Measurements from ENCODE around the gene DDC.

Gene DDC

DNA sequence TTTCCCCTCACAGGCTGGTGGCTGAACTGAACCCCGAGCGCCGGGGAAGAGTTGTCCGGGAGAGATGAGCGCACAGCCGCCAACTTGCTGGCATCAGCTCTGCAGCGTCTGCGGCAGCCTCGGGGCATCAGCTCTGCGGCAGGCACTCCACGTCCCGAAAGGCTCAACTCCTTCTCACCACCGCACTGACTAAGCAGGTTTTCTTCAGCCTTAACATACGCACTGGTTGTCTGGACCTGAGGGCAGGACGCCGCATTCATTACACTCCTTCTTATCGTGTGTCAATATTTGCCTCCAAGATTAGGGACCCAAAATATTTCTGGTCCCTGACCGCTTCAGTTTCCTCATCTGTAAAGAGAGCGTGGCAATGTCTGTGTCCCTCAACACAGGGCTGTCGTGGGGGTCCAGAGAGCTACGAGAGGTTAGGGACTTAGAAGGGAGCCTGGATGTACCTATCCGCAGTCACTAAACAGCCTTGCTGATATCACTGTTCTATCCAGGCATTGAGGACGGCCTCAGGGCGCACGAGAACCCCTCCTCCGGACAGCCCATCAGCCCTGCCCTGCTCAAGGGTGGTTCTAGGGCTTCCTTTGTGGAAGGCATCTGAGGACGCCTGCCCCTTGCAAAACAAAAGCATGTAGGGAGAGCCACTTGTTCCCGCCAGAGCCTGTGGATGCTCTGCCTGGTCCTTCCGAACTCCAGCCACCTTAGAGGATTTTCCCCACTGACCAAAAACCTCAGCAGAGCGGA lies 72.3 kb downstream of the DDC start:
- TF ChIP-seq, protein P1, sequence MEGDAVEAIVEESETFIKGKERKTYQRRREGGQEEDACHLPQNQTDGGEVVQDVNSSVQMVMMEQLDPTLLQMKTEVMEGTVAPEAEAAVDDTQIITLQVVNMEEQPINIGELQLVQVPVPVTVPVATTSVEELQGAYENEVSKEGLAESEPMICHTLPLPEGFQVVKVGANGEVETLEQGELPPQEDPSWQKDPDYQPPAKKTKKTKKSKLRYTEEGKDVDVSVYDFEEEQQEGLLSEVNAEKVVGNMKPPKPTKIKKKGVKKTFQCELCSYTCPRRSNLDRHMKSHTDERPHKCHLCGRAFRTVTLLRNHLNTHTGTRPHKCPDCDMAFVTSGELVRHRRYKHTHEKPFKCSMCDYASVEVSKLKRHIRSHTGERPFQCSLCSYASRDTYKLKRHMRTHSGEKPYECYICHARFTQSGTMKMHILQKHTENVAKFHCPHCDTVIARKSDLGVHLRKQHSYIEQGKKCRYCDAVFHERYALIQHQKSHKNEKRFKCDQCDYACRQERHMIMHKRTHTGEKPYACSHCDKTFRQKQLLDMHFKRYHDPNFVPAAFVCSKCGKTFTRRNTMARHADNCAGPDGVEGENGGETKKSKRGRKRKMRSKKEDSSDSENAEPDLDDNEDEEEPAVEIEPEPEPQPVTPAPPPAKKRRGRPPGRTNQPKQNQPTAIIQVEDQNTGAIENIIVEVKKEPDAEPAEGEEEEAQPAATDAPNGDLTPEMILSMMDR (IDR thresholded peaks at IDR 0.05; ENCODE audit: borderline replicate concordance, insufficient read depth, low read depth, low read length), result no peak
- no peak overlapping the region for H3K4me3 ChIP-seq (ENCODE audit: low read depth, low read length)

DNA sequence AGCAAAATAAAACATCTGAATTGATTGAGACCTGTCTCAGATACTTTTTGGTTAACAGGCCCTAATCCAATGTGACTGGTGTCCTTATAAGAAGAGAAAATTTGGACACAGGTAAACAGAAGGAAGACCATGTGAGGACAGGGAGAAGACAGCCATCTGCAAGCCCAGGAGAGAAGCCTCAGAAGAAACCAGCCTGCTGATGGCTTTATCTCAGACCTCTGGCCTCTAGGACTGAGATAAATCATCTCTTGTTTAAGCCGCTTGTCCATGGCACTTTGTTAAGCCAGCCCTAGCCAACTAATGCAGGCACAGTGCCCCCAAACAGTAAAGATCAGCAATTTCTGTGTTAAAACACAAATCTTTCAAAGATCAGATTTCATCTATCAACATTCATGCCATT lies 73.3 kb downstream of the DDC start:
- TF ChIP-seq, protein P1 (IDR thresholded peaks at IDR 0.05; ENCODE audit: borderline replicate concordance, insufficient read depth, low read depth, low read length), result no peak
- no peak overlapping the region for H3K4me3 ChIP-seq (ENCODE audit: low read depth, low read length)

DNA sequence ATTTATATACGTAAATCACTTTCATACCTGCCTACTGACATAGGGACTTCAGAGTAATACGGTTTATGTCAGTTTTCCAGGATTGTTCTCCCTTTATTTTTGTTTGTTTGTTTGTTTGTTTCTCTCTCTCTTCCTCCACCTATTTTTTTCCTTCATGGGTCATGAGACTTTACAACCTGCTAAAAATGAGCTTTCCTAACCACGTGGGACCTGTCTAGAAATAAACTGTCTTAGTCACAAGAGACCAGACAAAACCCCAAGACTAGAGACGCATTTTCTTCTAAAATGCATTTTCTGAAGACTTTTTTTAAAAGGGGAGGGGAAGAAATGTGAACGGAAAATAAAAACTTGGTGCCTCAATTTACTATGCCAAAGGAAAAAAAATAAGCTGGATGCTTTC lies 74.0 kb downstream of the DDC start:
- TF ChIP-seq, protein P1 (IDR thresholded peaks at IDR 0.05; ENCODE audit: borderline replicate concordance, insufficient read depth, low read depth, low read length), result no peak
- H3K4me3 ChIP-seq (ENCODE audit: low read depth, low read length), result no peak overlapping the region

DNA sequence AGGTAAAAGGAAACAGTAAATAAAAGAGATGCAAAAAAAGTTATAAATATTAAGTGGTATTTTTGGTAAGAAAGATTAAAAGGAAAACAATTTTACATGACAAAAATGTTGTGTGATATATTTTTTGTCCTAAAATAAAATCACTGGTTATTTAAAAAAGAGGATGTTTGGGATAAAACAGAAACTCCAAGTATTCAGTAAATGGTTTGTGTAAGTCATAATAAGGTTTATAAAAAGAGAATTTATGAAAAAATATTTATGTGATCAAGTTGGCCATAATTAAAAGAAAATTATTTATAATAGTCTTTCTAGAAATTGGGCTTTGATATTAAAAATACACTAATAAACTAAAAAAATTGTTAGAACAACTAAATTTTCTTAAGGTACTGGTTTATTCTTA lies 76.8 kb downstream of the DDC start:
- no peak overlapping the region for H3K4me3 ChIP-seq (ENCODE audit: low read depth, low read length)
- TF ChIP-seq, protein P1 (IDR thresholded peaks at IDR 0.05; ENCODE audit: borderline replicate concordance, insufficient read depth, low read depth, low read length), result no peak

DNA sequence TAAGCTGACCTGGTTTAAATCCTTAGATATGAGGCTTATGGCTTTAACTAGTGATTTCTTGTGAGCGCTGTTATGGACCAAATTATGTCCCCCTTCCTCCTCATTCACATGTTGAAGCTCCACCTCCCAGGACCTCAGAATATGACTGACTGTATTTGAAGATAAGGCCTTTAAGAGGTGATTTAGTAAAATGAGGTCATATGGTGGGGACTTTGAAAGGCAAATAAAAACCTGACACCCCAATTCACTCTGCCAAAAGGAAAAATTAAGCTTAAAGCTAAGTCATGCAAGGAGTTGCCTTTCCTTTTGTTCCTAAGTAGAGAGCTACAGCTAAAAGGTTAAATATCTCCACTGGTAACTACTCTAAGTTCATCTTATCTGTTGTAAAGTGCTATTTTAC lies 78.7 kb downstream of the DDC start:
- no peak overlapping the region for H3K4me3 ChIP-seq (ENCODE audit: low read depth, low read length)
- TF ChIP-seq, protein P1 (IDR thresholded peaks at IDR 0.05; ENCODE audit: borderline replicate concordance, insufficient read depth, low read depth, low read length), result no peak

DNA sequence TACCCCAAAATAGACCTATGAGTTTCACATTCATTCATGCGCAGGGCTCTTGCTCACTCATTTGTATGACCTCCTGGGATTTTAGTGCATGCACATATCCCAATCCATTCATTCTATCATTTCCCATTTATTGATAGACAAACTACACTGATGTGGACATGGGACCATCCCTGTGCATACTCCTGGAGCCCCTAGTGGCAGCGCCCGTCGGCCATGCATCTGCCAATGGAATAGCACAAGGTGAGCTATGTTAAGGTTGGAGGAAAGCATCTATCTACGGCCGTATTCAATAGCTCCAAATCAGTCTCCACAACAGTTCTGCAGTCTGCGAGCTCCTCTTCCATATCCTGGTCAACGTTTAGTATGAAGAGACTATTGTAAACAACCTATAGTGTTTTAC lies 83.3 kb downstream of the DDC start:
- TF ChIP-seq, protein P1 (IDR thresholded peaks at IDR 0.05; ENCODE audit: borderline replicate concordance, insufficient read depth, low read depth, low read length), result no peak
- H3K4me3 ChIP-seq (ENCODE audit: low read depth, low read length), result no peak overlapping the region

DNA sequence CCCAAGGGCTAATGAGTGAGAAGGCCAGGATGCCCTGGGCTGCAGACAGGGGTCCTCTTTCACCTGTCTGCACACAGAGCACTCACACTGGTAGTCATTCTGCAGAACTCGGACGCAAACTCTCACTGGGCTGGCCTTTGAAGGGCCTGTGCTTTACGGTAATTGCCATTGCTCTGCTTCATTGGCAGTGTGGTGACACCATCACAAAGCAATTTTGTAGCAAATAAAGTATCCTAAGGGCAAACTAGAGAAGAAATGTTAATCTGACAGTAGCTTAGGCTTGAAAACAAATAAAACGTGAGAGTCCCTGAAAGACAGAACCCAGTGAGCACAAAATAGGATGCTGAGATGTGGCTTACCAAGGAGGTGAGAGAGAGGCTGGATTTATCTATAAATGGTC lies 84.4 kb downstream of the DDC start:
- TF ChIP-seq, protein P1 (IDR thresholded peaks at IDR 0.05; ENCODE audit: borderline replicate concordance, insufficient read depth, low read depth, low read length), result no peak
- no peak overlapping the region for H3K4me3 ChIP-seq (ENCODE audit: low read depth, low read length)
